ENCODE measurements around the gene IGF2R.

Gene IGF2R

DNA sequence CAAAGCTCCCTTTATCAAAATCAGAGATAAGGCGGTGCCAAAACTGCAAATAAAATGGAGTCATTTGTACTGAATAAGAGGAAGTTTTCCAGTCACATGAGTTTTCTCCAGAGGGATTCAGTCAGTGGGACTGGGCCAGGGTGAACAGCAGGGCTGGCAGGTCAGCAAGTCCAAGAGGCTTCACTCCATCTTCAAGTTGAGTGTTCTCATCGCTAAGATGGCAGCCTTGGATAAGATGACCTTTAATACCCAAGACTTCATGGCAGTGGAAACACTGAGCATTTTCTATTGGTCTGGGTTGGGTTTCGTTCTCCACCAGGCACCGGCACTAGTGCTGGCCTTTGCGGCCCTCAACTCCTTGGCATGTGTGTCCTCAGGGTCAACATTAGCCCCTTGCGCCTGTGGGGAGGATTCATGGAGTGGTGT lies 29.3 kb upstream of the IGF2R start:
- Histone ChIP-seq H3K36me3 (ENCODE audit: insufficient read depth, low read length) (no peaks in the 10 kb centered on the region), H3K27ac (ENCODE audit: low read depth, low read length) (no peak overlapping the region), H3K27me3 (ENCODE audit: control insufficient read depth in 1 of 2, insufficient read depth in 2 of 2, low read length in 2 of 2) (no peaks in the 10 kb centered on the region), H3K4me3 (ENCODE audit: low read depth in 1 of 2, low read length in 2 of 2) (no peak overlapping the region), H3K9me3 (ENCODE audit: low read length) (no peaks in the 10 kb centered on the region), H3K4me1 (ENCODE audit: insufficient read depth, low read length) (no peaks in the 10 kb centered on the region), H3K9ac (ENCODE audit: low read length) (no peak overlapping the region)

- no peak overlapping the region for H3K4me3 ChIP-seq (ENCODE audit: low read depth in 1 of 2, low read length in 2 of 2)
- no peaks in the 10 kb centered on the region for H3K9me3 ChIP-seq (ENCODE audit: low read length)
- no peaks in the 10 kb centered on the region for H3K36me3 ChIP-seq (ENCODE audit: insufficient read depth, low read length)
These were observed 27.4 kb upstream of the IGF2R start for GRCh38 chr6:159941286-159942113.

GRCh38 chr6:159943101-159943632 lies 25.7 kb upstream of the IGF2R start:
- Histone ChIP-seq H3K4me1 (ENCODE audit: insufficient read depth, low read length) (no peaks in the 10 kb centered on the region), H3K9me3 (ENCODE audit: low read length) (no peaks in the 10 kb centered on the region), H3K4me3 (ENCODE audit: low read depth in 1 of 2, low read length in 2 of 2) (no peak overlapping the region), H3K27me3 (ENCODE audit: control insufficient read depth in 1 of 2, insufficient read depth in 2 of 2, low read length in 2 of 2) (no peaks in the 10 kb centered on the region), H3K27ac (ENCODE audit: low read depth, low read length) (no peak overlapping the region), H3K36me3 (ENCODE audit: insufficient read depth, low read length) (no peaks in the 10 kb centered on the region), H3K9ac (ENCODE audit: low read length) (no peak overlapping the region)

More at GRCh38 chr6:159941286-159942113, 27.4 kb upstream of the IGF2R start:
- Histone ChIP-seq H3K27ac (ENCODE audit: low read depth, low read length) (no peak overlapping the region), H3K9ac (ENCODE audit: low read length) (no peak overlapping the region), H3K4me1 (ENCODE audit: insufficient read depth, low read length) (no peaks in the 10 kb centered on the region), H3K27me3 (ENCODE audit: control insufficient read depth in 1 of 2, insufficient read depth in 2 of 2, low read length in 2 of 2) (no peaks in the 10 kb centered on the region)

DNA sequence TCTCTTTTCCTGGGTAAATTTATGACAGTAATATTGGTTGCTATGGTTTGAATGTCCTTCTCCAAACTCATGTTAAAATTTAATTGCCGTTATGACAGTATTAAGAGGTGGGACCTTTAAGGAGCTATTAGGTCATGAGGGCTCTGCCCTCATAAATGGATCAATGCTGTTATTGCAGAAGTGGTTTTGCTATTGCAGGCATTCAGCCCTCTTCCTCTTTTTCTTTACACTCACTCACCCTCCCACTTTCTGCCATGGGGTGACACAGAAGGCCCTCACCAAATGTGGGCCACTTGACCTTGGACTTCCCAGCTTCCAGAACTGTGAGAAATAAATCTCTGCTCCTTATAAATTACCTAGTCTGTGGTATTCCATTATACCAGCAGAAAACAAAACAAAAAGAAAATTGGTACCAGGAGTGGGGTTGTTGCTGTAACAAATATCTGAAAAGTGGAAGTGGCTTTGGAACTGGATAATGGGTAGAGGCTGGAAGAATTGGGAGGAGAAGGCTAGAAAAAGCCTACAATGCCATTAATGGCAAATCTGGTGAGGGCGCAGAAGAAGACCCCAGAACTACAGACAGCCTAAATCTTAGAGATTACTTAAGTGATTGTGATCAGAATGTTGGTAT lies 24.8 kb upstream of the IGF2R start:
- Histone ChIP-seq H3K4me1 (ENCODE audit: insufficient read depth, low read length) (no peaks in the 10 kb centered on the region), H3K36me3 (ENCODE audit: insufficient read depth, low read length) (no peaks in the 10 kb centered on the region), H3K9me3 (ENCODE audit: low read length) (no peaks in the 10 kb centered on the region), H3K27me3 (ENCODE audit: control insufficient read depth in 1 of 2, insufficient read depth in 2 of 2, low read length in 2 of 2) (no peaks in the 10 kb centered on the region), H3K4me3 (ENCODE audit: low read depth in 1 of 2, low read length in 2 of 2) (no peak overlapping the region), H3K9ac (ENCODE audit: low read length) (no peak overlapping the region), H3K27ac (ENCODE audit: low read depth, low read length) (no peak overlapping the region)

DNA sequence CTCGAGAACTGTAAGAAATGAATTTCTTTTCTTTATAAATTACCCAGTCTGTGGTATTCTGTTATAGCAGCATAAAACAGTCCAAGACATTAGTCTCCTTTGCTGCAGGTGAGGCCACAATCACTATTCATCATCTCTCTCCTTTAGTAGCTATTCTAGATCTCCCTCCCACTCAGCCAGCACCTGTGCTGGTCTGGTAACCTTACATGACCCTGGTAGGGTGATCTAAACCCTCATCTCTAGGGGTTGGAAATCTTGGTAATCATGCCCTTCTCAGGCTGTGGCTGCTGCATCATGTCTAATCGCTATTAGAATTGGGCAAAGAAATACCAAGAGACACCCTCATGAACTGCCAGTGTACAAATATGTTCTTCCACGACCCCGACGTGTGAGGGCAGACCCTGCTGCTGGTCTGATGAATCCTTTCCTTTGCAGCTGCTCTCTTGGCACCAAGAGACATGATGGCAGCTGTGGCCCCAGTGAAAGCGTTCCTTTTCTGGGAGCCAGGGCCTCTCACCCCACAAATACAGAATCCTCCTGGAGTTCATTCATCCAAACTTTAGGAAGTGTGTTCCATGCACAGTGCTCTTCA lies 23.0 kb upstream of the IGF2R start:
- H3K36me3 ChIP-seq (ENCODE audit: insufficient read depth, low read length): no peaks in the 10 kb centered on the region
- no peaks in the 10 kb centered on the region for H3K4me1 ChIP-seq (ENCODE audit: insufficient read depth, low read length)
- no peaks in the 10 kb centered on the region for H3K27me3 ChIP-seq (ENCODE audit: control insufficient read depth in 1 of 2, insufficient read depth in 2 of 2, low read length in 2 of 2)
- no peaks in the 10 kb centered on the region for H3K9me3 ChIP-seq (ENCODE audit: low read length)
- no peak overlapping the region for H3K4me3 ChIP-seq (ENCODE audit: low read depth in 1 of 2, low read length in 2 of 2)
- no peak overlapping the region for H3K9ac ChIP-seq (ENCODE audit: low read length)
- H3K27ac ChIP-seq (ENCODE audit: low read depth, low read length): no peak overlapping the region

GRCh38 chr6:159946912-159947311 lies 22.0 kb upstream of the IGF2R start:
- H3K4me3 ChIP-seq (ENCODE audit: low read depth in 1 of 2, low read length in 2 of 2): no peak overlapping the region
- H3K9ac ChIP-seq (ENCODE audit: low read length): no peak overlapping the region
- H3K27me3 ChIP-seq (ENCODE audit: control insufficient read depth in 1 of 2, insufficient read depth in 2 of 2, low read length in 2 of 2): no peaks in the 10 kb centered on the region
- H3K36me3 ChIP-seq (ENCODE audit: insufficient read depth, low read length): no peaks in the 10 kb centered on the region
- no peaks in the 10 kb centered on the region for H3K9me3 ChIP-seq (ENCODE audit: low read length)
- no peaks in the 10 kb centered on the region for H3K4me1 ChIP-seq (ENCODE audit: insufficient read depth, low read length)
- no peak overlapping the region for H3K27ac ChIP-seq (ENCODE audit: low read depth, low read length)

- H3K4me3 ChIP-seq (ENCODE audit: low read depth in 1 of 2, low read length in 2 of 2): no peak overlapping the region
- no peaks in the 10 kb centered on the region for H3K36me3 ChIP-seq (ENCODE audit: insufficient read depth, low read length)
- H3K27ac ChIP-seq (ENCODE audit: low read depth, low read length): no peak overlapping the region
- no peaks in the 10 kb centered on the region for H3K9me3 ChIP-seq (ENCODE audit: low read length)
- no peaks in the 10 kb centered on the region for H3K4me1 ChIP-seq (ENCODE audit: insufficient read depth, low read length)
- H3K9ac ChIP-seq (ENCODE audit: low read length): no peak overlapping the region
- H3K27me3 ChIP-seq (ENCODE audit: control insufficient read depth in 1 of 2, insufficient read depth in 2 of 2, low read length in 2 of 2): no peaks in the 10 kb centered on the region
These were observed 20.7 kb upstream of the IGF2R start for GRCh38 chr6:159948199-159948598.

DNA sequence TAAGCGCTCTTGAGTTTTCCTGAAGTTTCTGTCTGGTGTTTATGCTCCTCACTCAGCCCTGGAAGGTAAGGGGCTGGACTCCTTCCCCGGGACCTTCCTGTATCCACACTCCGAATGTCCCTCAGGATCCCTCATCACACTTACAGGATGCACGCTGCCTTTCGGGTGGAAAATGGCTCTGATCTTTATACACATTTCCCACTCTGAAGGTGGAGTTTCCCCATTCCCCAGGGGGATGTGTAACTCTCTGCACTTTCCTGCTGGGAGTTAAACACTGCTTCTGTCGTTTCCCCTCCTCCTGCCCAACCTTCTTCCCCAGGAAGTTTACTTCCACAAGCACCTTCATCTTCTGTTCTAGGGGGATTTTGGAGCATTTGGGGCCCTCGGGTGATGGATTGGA lies 17.1 kb upstream of the IGF2R start:
- no peak overlapping the region for H3K9ac ChIP-seq (ENCODE audit: low read length)
- no peaks in the 10 kb centered on the region for H3K36me3 ChIP-seq (ENCODE audit: insufficient read depth, low read length)
- no peaks in the 10 kb centered on the region for H3K9me3 ChIP-seq (ENCODE audit: low read length)
- H3K27me3 ChIP-seq (ENCODE audit: control insufficient read depth in 1 of 2, insufficient read depth in 2 of 2, low read length in 2 of 2): no peaks in the 10 kb centered on the region
- no peak overlapping the region for H3K27ac ChIP-seq (ENCODE audit: low read depth, low read length)
- no peaks in the 10 kb centered on the region for H3K4me1 ChIP-seq (ENCODE audit: insufficient read depth, low read length)
- no peak overlapping the region for H3K4me3 ChIP-seq (ENCODE audit: low read depth in 1 of 2, low read length in 2 of 2)

DNA sequence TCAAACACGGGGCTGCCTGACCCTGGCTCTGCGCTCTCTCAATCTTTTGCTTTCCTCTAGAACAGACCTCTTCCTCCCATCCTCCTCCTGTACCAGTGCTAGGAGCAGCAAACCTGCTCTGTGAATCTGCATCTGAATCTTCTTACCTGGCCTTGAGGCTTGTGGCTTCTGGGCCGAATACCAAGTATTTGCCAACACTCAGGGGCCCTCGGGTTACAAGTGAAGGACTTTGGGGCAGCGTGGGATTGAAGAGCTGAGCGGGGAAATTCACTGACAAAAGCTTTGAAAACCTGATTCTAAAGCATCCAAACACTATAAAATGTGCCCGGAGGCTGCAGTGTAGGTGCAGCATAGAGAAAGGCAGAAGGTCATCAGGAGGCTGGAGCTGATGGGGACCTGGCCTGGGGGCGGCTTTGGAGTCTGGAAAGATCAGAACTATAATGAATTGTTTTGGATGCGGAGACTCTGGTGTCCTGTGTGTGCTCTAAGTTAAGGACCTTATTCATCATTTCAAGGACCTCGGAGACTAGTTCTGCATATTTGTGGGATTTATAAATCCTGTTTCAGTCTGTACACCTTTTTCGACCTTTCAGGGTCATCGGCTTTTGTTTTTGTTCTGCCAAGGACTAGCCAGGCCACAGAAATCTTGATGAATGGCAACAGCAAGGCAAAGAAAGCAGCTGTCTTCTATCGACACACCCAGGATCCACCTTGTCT lies 16.4 kb upstream of the IGF2R start:
- Histone ChIP-seq H3K4me3 (ENCODE audit: low read depth in 1 of 2, low read length in 2 of 2) (no peak overlapping the region), H3K9ac (ENCODE audit: low read length) (no peak overlapping the region), H3K4me1 (ENCODE audit: insufficient read depth, low read length) (no peaks in the 10 kb centered on the region), H3K36me3 (ENCODE audit: insufficient read depth, low read length) (no peaks in the 10 kb centered on the region), H3K27ac (ENCODE audit: low read depth, low read length) (no peak overlapping the region), H3K9me3 (ENCODE audit: low read length) (no peaks in the 10 kb centered on the region), H3K27me3 (ENCODE audit: control insufficient read depth in 1 of 2, insufficient read depth in 2 of 2, low read length in 2 of 2) (no peaks in the 10 kb centered on the region)

- H3K4me1 ChIP-seq (ENCODE audit: insufficient read depth, low read length): no peaks in the 10 kb centered on the region
- no peaks in the 10 kb centered on the region for H3K36me3 ChIP-seq (ENCODE audit: insufficient read depth, low read length)
- no peak overlapping the region for H3K9ac ChIP-seq (ENCODE audit: low read length)
- no peak overlapping the region for H3K4me3 ChIP-seq (ENCODE audit: low read depth in 1 of 2, low read length in 2 of 2)
- H3K9me3 ChIP-seq (ENCODE audit: low read length): no peaks in the 10 kb centered on the region
- no peak overlapping the region for H3K27ac ChIP-seq (ENCODE audit: low read depth, low read length)
- H3K27me3 ChIP-seq (ENCODE audit: control insufficient read depth in 1 of 2, insufficient read depth in 2 of 2, low read length in 2 of 2): no peaks in the 10 kb centered on the region
These were observed 15.7 kb upstream of the IGF2R start for GRCh38 chr6:159953091-159953601.

- H3K4me3 ChIP-seq (ENCODE audit: low read depth in 1 of 2, low read length in 2 of 2): no peak overlapping the region
- H3K4me1 ChIP-seq (ENCODE audit: insufficient read depth, low read length): no peaks in the 10 kb centered on the region
- H3K36me3 ChIP-seq (ENCODE audit: insufficient read depth, low read length): no peaks in the 10 kb centered on the region
- H3K9ac ChIP-seq (ENCODE audit: low read length): no peak overlapping the region
- no peaks in the 10 kb centered on the region for H3K9me3 ChIP-seq (ENCODE audit: low read length)
- H3K27me3 ChIP-seq (ENCODE audit: control insufficient read depth in 1 of 2, insufficient read depth in 2 of 2, low read length in 2 of 2): no peaks in the 10 kb centered on the region
- H3K27ac ChIP-seq (ENCODE audit: low read depth, low read length): no peak overlapping the region
These were observed 12.9 kb upstream of the IGF2R start for GRCh38 chr6:159955945-159956361.
